K562 (cell line): ENCODE measurements around the gene ROMO1. TPM values are rescaled to one million over a fixed set of nuclear protein-coding genes. Genes with fewer than 3 reads are reported as not detected.

Experiments used
- ARID1B ChIP-seq: fragments of 450-650 bp; IDR thresholded peaks from 2 replicates; pipeline ENCODE4 v1.6.1; 2016; ENCODE audit warnings: antibody characterized with exemption, mild to moderate bottlenecking, inconsistent platforms
- BRF2 ChIP-seq: IDR thresholded peaks from 3 replicates; pipeline ENCODE4 v1.6.1; 2011; ENCODE audit warnings: borderline replicate concordance, mild to moderate bottlenecking; ENCODE audit not compliant: insufficient read length, insufficient read depth
- CBX1 ChIP-seq: sonication (generic); IDR thresholded peaks from 2 replicates; pipeline ENCODE4 v1.6.1; 2016; ENCODE audit warnings: antibody characterized with exemption, low read depth, mild to moderate bottlenecking
- CREB3L1 ChIP-seq: fragments of 450-650 bp; IDR thresholded peaks from 2 replicates; pipeline ENCODE4 v1.6.1; 2014; ENCODE audit warnings: low read depth, mild to moderate bottlenecking, moderate library complexity, borderline replicate concordance
- FIP1L1 ChIP-seq: fragments of 200-400 bp; formaldehyde crosslinking; IDR thresholded peaks from 2 replicates; pipeline ENCODE4 v1.6.1; 2018; ENCODE audit warnings: mild to moderate bottlenecking, low read depth, low read length; ENCODE audit not compliant: poor library complexity, severe bottlenecking
- FOXK1 ChIP-seq: sonication (generic); formaldehyde crosslinking; IDR thresholded peaks from 2 replicates; pipeline ENCODE4 v1.8.0; 2022; ENCODE audit warnings: missing genetic modification reagents, mild to moderate bottlenecking, borderline replicate concordance
- KAT2B ChIP-seq: IDR thresholded peaks from one replicate; pipeline ENCODE4 v1.6.1; 2012; ENCODE audit warnings: low read depth, mild to moderate bottlenecking, control low read depth, inconsistent platforms, low read length, moderate library complexity
- KHSRP ChIP-seq: fragments of 450-650 bp; IDR thresholded peaks from 2 replicates; pipeline ENCODE4 v1.6.1; 2017
- KLF13 ChIP-seq: fragments of 450-650 bp; IDR thresholded peaks from 2 replicates; pipeline ENCODE4 v1.6.1; 2016; ENCODE audit warnings: missing genetic modification characterization, low read depth, mild to moderate bottlenecking, missing compliant biosample characterization, moderate library complexity, borderline replicate concordance
- MBD1 ChIP-seq: fragments of 250-450 bp; sonication (Bioruptor Pico); IDR thresholded peaks from 2 replicates; pipeline ENCODE4 v1.8.0; 2022; ENCODE audit warnings: inconsistent platforms
- SRSF3 ChIP-seq: fragments of 200-400 bp; formaldehyde crosslinking; IDR thresholded peaks from 2 replicates; pipeline ENCODE4 v1.6.1; 2016; ENCODE audit warnings: mild to moderate bottlenecking, low read length, moderate library complexity; ENCODE audit not compliant: insufficient read depth
- STAT5B ChIP-seq: fragments of 250-450 bp; sonication (Bioruptor Pico); IDR thresholded peaks from 2 replicates; pipeline ENCODE4 v1.8.0; 2021; ENCODE audit warnings: mild to moderate bottlenecking, inconsistent platforms
- STAT6 ChIP-seq: sonication (generic); formaldehyde crosslinking; IDR thresholded peaks from 2 replicates; pipeline ENCODE4 v1.8.1; 2023; ENCODE audit warnings: mild to moderate bottlenecking, missing genetic modification reagents
- TAF1 ChIP-seq: IDR thresholded peaks from 2 replicates; pipeline ENCODE4 v1.6.1; 2011; ENCODE audit warnings: mild to moderate bottlenecking, low read length, moderate library complexity; ENCODE audit not compliant: insufficient read depth, control insufficient read depth, severe bottlenecking; ENCODE audit errors: extremely low read depth
- ZBTB17 ChIP-seq: fragments of 450-650 bp; formaldehyde crosslinking; IDR thresholded peaks from 2 replicates; pipeline ENCODE4 v1.4.0; 2020; ENCODE audit warnings: mild to moderate bottlenecking
- ZKSCAN1 ChIP-seq: fragments of 150-350 bp; IDR thresholded peaks from 2 replicates; pipeline ENCODE4 v1.6.1; 2016; ENCODE audit warnings: low read depth, low read length
- ZNF134 ChIP-seq: fragments of 250-450 bp; sonication (Bioruptor Pico); conservative IDR thresholded peaks from 2 replicates; pipeline ENCODE4 v1.4.0; 2020
- ZNF24 ChIP-seq: fragments of 450-650 bp; IDR thresholded peaks from 2 replicates; pipeline ENCODE4 v1.6.1; 2016
- ZNF699 ChIP-seq: fragments of 250-450 bp; sonication (Bioruptor Pico); IDR thresholded peaks from 2 replicates; pipeline ENCODE4 v1.8.0; 2021; ENCODE audit warnings: mild to moderate bottlenecking, moderate library complexity; ENCODE audit not compliant: insufficient replicate concordance
- polyA plus RNA-seq, 8 experiments: library from polyadenylated mRNA; depleted of rRNA in 4 of 8; stranded (reverse) in 5 of 8; unstranded in 3 of 8; fragments of >200 nt; fragmentation: Nextera tagmentation in 2 of 8; fragmentation: Illumina TruSeq in 1 of 8; extraction: Ambion mirVana in 2 of 8; extraction: Trizol in 1 of 8; gene quantifications; 2 replicates each; pipeline versions ENCODE4 v1.2.1 to v1.2.3, GENCODE V29; 2011 to 2014; ENCODE audit warnings: inconsistent platforms in 1 of 8, missing spikeins in 1 of 8
- total RNA-seq, 7 experiments: library from RNA; depleted of rRNA in 6 of 7; stranded (reverse); fragments of >200 nt in 6 of 7; fragmentation: Illumina TruSeq in 2 of 7; extraction: Trizol in 2 of 7; gene quantifications; 2 replicates each; pipeline versions ENCODE4 v1.2.1 to v1.2.3, GENCODE V29; 2011 to 2021; ENCODE audit warnings: low replicate concordance in 1 of 7

The ROMO1 gene
- total and polyA plus RNA-seq, 9 of the 15 experiments (the other 6 are each of a cell fraction or from before 2014, with no cell fraction given), result 31.8 to 741 (median 226) TPM

GRCh38 chr20:35741892-35742740 lies 42.9 kb downstream of the ROMO1 start, which contains the start of gene RBM39 (continued):
- no peak for TF ChIP-seq BRF2
- TF ChIP-seq KAT2B, result no peak
- TF ChIP-seq FIP1L1, result peak; percentile 72
- no peak for TF ChIP-seq KHSRP
- TF ChIP-seq KLF13 (tag), result peak; percentile 32; the same call in 1 of the 2 replicates
- no peak for TF ChIP-seq ZBTB17 (CRISPR knock-in tag)
- no peak for TF ChIP-seq MBD1 (CRISPR knock-in tag)
- no peak for TF ChIP-seq ZNF699 (CRISPR knock-in tag)
- no peak for TF ChIP-seq ZNF134 (CRISPR knock-in tag)
- peak; percentile 89 for TF ChIP-seq TAF1
- 0 out of 2 replicates have a peak, but pooled peaks have one; percentile 43 for TF ChIP-seq ARID1B
- no peak for TF ChIP-seq ZNF24
- no peak for TF ChIP-seq STAT5B (CRISPR knock-in tag)
- TF ChIP-seq ZKSCAN1, result no peak; the same call in 1 of the 2 replicates
- peak; percentile 100 for TF ChIP-seq SRSF3
- no peak for TF ChIP-seq STAT6 (CRISPR knock-in tag)
- TF ChIP-seq CREB3L1, result peak; percentile 100
- no peak for TF ChIP-seq FOXK1 (CRISPR knock-in tag)
- TF ChIP-seq CBX1, result peak; percentile 89
